Activated CD4-positive, alpha-beta T cell treated with anti-CD3 and anti-CD28 coated beads, Interleukin-2, amount 50 U/mL, for 4 hours (primary cell): ENCODE measurements around the gene JAG2.

Experiments used
- DNase-seq, 2 experiments: peaks; one replicate each; pipeline ENCODE4 v3.0.0-alpha.2; 2020

JAG2 gene

DNA sequence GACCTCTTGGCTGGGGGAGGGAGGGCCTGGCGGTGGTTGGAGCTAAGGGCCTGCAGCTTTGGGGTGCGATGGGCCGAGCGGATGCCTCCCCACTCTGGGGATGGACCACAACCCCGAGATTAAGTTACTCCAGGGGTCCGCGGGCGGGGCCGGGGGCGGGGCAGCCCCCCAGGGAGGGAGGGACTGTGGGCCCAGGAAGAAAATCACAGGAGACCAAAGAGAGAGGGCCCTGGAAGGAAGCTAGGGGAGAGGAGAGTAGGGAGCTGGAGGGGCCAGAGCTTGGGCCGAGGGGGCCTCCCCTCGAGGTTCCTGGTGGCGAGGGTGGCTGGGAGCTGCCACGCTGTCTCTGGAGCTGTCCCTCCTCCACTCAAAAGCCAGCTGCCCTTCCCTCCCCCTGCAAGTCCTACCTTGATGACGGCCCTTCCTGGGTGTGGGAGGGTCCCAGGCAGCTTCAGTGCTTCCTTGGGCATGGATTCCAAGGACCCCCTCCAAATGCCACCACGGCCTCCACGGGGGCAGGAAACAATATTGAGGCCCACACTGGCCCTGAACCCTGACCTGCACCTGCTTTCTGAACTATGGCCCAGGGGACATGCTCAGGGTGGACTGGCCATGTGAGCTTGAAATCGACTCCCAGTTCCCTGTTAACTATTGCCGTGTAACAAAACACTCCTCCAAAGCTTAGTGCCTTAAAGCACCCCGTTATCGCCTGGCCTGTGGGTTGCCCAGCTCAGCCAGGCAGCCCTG, 13.1 kb upstream of the JAG2 start:
- DNase-seq: no peak

DNA sequence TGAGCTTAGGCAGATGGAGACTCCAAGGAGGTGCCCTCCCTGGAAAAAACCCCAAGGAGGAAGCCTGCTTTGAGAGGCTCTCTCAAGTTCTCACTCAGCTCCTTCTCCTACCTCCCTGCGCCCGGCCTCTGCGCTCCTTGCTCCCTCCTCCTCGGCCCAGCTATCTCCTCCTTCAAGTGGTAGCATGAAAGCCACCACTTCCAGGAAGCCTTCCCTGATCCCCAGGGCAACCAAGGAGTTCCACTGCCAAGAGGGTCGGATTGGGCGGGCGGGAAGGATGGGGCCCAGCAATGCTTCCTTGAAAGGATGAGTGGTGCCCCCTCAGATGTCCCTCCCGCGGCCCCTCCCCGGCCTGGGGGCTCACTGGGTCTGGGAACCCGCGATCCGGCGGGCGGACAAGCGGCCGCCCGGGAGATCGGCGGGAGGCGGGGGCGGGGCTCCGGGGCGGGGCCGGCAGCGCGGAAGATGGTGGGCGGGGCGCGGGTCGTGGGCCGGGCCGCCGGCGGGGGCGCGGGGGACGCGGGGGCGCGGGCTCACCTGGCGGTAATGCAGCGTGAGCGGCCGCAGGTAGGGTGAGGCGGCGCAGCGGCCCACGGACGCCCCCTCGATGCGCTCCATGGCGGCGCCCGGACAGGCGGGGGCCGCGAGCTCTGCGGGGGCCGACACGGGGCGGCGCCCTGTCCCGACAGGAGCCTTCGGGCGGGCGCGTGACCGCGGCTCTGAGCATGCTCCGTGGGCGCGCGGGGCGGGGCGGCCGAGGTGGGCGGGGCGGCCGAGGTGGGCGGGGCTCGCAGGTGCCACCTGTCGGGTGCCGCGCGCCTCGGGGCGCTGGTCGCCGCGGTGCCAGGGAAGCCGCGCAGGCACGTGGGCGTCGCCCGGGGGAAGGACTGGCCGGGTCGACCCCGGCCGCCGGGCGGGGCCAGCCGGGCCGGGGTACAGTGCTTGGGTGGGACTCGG, 12.3 kb upstream of the JAG2 start, which contains the start of gene NUDT14:
Gene NUDT14, minus strand, starts transcription at position 721 of the 957 bp plus-strand sequence. Its CDS starts 103 bp downstream, at position 618.
- peak; percentile 81 to 85 for DNase-seq

DNA sequence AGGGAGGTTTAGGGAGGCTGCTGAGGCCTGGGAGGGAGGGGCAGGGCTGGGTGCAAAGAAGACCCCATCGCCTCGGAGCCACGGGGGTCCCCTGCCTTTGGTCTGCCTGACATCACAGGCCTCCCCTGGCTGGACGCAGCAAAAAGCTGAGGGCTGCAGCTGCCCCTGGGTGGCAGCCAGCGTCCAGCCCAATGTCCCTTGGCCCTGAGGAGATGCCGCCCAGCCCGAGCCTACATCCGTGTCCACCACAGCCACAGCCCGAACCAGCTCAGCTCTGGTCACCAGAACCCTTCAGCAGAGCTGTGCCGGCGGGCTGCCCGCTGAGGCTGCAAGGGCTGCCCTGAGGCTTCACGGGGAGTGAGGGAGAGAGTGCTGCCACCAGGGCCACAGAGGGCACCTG, 10.6 kb upstream of the JAG2 start:
- DNase-seq: no peak

DNA sequence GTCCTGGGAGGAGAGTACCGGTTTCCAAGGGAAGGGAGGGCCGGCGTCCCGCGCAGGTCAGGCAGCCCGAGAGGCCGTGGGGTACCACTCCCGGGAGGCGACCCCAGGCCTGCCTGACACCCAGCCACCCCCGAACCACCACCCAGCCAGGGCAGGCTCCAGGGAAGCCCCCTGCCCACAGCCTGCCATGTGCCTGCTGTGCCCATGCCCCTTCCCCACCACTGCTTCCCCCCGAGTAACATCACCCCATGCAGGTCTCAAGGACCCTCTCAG, 10.2 kb upstream of the JAG2 start:
- DNase-seq: no peak

DNA sequence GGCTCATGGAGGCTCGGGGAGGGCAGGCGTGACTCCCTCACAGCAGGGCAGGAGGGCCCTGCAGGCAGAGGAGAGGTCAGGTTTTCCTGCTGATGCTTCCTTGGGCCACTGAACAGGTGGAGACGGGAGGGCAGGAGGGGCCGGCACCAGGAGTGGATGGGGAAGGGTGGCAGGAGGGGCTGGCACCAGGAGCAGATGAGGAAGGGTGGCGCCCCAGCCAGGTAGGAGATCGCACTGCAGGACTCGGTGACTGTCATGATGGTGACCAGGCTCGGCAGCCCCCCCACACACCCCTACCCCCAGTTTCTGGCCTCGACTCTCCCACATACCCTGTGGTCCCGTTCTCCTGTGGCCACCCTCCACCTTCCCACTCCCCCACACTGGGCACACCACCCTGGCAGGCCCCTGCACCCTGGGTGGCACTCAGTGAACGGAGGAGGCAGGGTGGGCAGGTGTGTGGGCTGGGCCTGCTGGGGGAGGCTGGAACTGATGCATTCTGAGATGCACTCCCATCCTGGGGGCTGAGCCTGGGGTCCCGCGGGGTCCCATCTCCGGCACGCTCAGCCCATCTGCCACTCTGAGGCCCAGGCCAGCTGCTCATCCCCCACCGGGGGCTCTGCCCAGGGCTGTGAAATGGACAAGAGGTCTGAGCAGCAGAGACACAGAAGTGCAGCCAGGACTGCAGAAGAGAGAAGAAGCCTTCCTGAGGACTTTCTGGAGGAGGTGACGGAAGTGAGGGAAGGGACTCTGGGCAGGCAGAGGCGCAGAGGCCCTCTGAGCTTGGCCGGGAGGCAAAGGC, 9.7 kb upstream of the JAG2 start:
- no peak for DNase-seq

DNA sequence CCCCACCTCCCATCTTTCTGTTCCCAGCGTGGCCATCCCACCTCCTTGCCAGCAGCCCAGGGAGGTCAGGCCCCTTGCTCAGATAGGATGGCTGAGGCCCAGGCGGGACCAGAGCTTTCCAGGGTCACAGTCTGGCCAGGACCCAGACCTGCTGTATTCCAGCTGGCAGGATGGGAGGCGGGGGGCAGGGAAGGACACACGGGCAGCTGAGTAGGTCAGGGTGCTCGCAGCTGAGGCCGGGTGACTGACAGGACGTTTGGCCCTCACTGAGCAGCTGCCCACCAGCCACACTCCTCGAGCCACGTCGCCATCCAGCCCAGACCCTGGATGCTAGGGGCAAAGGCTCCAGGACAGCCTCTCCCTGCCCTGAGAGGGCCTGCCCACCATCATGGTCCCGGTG, 8.5 kb upstream of the JAG2 start:
- DNase-seq: no peak

DNA sequence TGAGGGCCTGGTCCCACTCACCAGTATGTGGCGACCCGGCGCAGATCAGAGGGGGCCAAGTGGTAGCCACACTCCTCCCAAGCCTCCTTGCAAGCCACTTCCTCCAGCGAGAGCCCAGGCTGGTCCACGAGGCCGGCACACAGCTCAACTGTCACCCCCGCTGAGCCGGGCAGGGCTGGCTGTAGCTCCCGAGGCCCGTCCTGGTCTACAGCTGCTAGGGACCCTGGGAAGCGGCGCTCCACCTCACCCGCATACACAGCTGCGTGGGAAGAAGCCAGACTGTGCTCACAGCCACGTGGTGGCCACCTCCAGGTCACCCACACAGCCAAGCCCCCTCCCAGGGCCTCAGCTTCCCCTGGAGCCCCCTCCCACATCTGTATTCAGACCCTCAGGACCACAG, 7.9 kb upstream of the JAG2 start:
- no peak for DNase-seq

DNA sequence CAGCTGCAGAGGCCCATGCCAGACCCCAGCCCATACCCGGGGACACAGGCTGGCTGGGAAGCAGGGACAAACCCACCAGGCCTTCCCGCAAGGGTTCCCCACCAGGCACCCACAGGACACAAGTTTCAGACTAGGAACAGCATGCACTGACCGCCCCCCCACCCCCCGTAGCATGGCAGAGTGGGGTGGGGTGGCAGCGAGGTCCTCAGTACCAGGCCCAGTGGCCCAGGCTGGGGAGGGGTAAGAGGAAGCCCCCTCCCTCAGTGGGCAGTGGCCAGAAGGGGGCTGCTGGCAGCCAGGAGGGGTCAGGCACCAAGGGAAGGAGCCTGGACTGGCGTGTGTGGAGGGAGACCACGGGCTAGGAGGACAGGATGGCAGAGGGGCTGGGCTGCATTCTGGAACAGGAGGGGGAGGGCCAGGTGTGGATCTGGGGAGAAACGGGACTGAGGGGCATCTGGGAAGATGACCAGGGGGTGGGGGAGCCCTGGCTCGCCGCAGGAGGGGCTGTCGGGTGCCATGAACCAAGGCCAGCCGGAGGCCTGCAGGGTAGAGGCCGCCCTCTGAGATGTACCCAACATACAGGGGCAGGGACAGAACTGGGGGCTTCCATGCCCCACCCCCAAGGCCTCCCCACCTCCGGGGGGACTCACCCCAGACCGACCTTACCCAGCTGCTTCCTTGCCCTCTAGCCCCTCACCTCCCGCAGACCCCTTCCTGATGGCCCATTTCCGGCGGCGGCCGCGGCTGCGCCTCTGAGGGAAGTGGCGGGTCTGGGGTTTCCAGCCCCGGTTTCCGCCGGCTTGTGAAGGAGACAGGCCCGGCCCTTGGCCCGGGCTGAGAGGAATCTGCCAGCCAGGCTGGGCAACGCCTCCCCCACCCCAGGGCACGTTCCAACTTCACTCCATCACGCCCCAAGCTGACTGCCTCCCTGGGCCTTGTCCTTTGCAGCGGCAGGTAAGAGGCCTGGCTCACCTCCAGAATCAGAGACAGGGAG, 5.6 kb upstream of the JAG2 start:
- DNase-seq: no peak

DNA sequence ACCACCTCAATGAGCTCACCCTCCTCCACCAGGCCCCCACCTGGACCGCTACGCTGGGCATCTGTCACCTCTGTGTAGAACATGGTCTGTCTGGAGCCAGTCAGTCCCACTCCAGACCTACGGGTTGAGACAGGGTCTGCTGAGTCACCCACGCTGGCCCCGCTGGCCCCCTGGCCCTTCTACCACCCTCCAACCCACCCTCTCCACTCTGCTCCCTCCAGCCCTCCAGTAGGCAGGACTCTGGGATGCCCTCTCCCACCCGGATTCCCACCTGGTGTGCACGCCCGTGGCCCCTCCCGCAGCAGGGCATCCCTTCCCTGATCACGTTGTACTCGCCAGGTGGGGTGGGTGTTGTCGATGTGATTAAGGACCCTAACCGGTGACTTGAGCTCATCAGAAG, 4.6 kb upstream of the JAG2 start:
- DNase-seq: no peak

DNA sequence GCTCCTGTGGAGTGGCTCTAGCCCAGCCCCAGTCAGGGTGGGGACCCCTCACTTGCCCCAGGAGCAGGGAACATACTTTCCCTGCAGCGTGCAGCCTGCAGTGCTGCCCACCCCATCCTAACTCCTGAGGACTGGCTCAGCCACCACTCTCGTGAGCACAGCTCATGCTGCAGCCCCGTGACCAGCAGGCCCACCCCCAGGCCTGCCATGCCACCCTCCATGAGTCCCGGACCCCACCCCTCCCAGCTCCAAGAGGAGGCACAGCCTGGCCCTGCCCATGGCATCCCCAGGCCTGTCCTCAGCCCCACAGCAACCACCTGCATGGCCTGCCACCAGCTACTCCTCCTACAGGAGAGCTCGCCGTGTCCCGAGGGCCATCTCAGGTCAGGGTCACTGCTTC, 3.9 kb upstream of the JAG2 start:
- no peak for DNase-seq

DNA sequence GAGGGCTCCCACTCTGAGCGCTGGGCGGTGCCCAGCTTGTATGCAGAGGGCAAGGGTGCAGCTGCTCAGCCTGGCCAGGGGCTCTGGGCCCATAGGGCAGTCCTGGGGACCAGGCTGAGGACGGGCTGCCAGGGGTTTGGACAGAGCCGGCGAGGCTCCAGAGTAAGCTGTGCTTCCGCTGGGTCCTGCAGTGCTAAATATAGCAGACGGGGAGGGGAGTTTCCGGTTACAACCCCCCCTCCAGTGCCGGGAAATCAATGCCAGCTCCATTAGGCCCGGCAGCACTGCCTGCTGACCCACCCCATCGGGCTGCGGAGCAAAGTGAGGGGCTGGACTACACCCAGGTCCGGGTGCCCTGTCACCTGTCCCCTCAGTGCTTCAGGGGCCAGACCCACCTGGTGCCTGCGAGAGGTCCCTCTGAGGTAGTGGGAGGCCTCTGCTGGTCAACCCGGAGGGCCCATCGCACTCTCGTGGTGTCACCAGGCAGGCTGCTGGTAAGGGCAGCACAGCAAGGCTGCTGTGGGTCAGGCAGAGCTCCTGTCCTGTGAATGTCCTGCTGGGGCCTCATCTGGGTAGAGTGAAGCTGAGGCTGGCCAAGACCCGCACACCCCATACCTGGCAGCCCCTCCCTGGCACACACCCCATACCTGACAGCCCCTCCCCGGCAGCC, 2.6 kb upstream of the JAG2 start:
- no peak for DNase-seq

DNA sequence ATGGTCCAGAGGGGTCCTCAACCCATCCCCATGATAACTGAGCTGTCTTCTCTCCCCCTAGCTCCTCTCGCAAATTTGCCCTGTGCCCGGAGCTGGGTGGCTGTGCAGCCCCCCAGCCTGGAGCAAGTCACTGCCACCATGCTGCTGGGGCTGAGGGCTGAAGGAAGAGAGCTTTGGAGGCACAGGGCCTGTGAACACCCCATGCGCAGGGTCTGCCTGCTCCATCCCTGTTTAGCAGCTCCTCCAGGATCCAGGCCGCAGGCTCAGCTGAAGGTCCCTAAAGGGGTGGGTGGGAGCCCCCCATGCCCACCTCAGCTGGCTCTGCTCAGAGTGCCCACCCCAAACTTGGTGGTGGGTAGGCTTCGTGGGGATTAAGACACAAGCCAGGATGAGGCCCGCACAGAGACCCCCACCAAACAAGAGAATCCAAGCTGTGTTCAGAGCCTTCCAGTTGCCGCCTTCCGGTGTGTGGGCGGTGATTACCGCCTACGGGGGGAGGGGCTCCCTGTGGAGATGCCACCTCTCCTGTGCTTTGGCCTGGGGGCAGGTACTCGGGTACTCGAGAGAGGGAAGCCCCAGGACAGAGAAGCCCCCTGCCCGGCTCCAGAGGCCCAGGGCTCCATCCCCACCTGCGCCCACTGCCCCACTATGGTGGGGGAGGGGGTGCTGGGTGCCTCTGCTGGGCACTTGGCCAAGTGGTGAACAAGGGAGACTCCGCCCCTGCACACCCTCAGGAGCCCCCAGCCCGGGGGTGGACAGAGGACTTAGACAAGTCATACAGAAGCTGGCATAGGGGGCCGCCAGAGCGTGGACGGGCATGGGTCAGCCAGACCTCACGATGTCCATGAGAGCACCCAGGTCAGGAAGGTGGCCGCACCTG, 1.4 kb upstream of the JAG2 start:
- peak; percentile 29 to 33 for DNase-seq

DNA sequence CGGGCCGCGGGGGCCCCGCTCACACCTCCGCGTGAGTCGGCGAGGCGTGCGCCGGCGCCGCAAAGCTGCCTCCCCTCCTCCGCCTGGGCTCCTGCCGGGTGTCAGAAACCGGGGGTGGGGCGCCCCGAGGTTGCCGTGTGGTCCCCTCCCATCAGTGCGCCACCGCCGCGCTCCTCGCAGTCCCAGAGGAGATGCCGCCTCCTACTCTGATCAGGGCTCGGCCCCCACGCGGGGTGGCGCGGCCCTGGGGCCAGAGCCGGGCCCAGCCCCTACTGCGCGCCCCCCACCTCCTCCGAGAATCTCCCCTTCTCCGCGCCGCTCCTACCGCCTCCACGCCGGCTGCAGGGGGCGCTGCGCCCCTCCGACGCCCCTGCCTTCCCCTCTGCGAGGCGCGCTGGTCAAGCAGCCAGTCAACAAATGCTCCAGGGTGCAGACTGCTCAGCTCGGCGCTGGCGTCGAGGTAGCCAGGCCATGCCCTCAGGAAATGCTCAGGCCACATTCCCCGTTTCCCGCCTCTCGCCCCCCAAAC, 467 bp upstream of the JAG2 start:
- DNase-seq: peak; percentile 35 to 45

DNA sequence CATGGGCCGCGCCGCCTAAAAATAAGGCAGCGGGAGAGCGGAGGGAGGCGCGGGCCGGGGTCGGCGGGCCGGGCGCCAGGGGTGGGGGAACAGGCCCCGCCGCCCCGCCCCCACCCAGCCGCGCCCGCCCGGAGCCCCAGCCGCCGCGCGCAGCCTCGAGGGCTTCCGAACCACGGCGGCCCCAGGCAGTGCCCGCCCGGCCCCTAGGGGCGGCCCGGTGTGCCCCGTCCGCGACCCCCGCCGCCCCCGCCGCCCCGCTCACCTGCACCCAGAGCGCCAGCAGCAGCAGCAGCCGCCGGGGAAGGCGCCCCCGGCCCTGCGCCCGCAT, 519 bp downstream of the JAG2 start:
- no peak for DNase-seq

DNA sequence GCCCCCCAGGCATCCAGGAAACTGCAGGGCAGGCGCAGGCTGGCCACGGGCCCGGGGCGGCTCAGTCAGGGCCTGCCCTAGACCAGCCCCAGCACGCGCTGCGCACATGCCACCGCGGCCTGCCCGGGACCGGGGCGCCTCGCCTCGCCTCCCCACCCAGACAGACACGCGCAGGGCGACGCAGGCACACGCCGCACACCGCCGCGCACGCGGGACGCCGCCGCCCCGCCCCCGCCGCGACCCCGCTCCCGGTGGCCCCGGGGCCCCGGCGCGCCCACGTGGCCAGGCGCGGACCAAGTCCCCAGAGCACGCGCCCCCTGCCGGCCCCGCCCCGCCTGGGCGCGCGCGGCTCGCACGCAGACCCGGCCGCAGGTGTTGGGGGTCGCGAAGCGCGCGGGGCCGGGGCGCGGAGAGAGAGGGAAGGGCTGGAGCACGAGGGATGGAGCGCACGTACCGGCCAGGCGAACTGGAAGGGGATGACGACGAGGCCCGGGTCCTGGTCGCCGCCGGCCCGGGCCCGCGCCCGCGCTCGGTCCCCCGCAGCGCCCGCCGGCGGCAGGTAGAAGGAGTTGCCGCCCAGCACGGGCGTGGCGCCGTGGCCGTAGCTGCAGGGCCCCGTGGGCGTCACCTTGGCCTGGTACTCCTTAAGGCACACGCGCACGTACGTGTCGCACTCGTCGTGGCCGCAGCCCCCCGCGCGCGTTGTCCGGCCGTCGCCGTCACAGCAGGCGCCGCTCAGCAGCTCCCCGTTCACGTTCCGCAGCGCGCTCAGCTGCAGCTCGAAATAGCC, 1.1 kb downstream of the JAG2 start:
- no peak for DNase-seq

DNA sequence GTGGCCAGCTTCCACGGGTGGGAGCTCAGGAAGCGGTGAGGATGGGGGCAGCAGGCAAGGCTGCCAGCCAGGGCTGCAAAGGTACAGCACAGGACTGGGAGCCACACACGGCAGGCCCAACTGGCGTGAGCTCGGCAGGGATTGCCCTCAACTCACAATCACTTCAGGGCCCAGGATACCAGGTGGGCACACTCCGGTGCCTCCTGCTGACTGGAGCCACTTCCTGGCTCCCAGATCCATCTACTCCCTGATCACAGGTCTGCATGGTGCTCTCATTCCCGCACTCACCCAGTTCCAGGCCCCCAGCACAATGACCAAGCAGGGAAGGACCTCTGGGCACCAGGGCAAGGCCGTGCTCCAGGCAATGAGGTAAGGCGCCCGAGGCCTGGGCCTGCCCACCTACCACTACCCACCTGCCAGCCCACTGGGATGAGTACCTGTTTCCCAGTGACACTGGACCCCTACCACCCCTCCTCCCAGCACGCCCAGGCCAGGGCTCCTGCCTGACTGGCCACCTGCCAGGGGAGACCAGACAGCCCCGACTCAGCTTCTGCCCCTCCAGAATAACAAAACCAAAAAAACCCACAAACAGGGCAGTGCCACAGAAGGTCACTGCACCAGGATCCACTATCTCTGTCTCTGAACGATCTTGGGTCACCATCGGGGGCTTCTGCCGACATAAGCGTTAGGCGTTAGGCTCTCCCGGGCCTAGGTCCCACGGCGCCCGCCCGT, 1.8 kb downstream of the JAG2 start:
- DNase-seq: no peak

DNA sequence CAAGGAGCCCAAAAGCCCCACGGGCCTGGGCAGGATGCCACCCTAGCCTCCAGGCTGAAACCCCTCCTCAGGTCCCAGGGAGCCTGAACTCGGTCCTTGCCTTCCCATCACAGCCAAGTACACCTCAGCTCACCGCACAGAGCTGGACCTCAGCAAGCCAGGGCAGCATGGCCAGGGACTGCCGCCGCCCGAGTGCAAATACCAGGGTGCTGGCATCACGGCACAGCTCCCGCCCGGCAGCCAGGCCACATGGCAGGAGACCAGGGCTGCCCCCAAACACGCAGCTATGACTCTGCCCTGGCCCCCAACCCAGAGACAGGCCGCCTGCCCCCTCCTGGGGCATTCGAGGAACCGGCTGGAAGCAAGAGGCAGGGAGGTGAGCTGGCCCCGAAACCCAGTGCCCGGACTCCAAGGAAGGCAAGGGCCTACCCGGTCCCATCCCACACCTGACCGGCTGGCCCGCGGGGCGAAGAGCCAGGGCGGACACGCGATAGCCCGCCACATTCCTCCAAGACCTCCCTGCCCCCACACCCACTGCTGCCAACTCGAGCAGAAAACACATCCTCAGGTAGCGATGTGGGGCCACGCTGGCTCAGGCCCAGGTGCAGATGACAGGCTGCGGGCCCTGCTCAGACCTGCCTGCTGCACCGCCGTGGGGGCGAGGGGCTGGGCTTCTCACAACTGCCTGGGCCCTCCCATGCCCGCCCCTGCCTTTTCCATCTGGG, 2.7 kb downstream of the JAG2 start:
- no peak for DNase-seq

DNA sequence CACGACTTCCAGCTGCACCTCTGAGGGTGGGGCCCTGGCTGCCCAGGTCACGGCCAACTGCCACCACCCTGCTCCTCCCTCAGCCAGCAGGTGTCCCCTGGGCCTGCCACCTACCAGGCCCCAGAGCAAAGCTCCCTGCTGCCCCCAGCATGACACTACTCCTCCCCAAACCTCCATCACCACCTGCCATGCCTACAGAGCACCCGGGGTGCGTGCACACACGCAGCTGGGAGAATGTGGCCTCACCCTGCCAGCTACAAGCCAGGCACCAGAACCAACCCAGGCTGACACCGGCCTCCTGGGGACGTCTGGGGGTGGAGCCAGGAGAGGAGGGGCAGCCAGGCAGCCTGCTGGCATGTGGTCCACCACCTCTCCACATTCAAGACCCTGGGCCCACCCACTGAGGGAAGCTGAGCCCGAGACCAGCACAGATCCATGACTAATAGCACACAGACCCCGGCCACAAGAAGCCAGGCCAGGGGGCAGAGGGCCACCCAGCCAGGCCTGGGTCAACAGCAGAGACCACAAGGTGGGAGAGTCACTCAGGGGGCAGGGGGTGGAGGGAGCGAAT, 3.4 kb downstream of the JAG2 start:
- DNase-seq: no peak
